GM23248 (cell line): ENCODE measurements around the gene GLS2.
"Not testable (repeated sequence)": the region's sequence is repeated elsewhere in the genome, so short reads cannot be mapped to it uniquely, and the experiment has no call there.

ENCODE experiments used
- EZH2 ChIP-seq: fragments of 200-600 bp; sonication (generic); IDR thresholded peaks from 2 replicates; pipeline ENCODE4 v1.6.1; 2018; ENCODE audit warnings: antibody characterized with exemption, mild to moderate bottlenecking; ENCODE audit not compliant: insufficient read depth, poor library complexity, severe bottlenecking
- EZH2phosphoT487 ChIP-seq: fragments of 200-600 bp; sonication (generic); IDR thresholded peaks from 2 replicates; pipeline ENCODE4 v1.6.1; 2018; ENCODE audit warnings: antibody characterized with exemption, moderate library complexity, mild to moderate bottlenecking, low read depth; ENCODE audit not compliant: insufficient read depth

DNA sequence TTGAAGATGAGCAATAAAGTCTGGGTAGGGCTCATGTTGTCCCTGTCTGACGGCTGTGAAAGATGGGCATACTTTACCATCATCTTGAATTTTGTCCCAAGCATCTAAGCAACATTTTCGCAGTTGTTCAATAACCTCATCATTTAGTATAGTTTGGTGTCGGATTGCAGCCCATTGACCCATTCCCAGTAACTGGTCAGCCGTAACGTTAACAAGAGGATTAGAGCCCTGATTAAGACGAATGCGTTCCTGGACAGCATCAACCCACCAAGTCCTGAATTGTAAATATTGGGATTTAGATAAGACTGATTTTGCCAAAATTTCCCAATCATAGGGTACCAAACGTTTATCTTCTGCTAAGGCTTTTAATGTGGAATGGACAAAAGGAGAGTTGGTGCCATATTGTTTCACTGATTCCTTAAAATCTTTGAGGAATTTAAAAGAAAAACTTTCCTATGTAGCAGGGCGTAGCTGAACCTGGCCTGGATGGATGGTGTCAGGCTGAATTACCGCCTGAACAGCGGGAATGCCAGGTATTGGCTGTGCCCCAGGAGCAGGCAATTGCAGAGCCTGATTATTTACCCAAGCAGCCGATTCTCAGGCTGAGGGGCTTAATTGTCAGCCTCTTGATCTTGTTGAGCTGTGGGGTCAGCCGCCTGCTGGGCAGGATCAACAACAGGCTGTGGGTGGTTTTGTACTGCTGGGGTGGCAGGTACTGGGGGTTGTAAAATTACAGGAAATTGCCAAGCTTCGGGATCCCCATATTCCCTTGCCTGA is 10.4 kb upstream of the GLS2 start:
- not testable (repeated sequence) for TF ChIP-seq EZH2, EZH2phosphoT487
